Measurements from ENCODE around the gene SMTN.

- TF ChIP-seq MAX (IDR thresholded peaks at IDR 0.05; ENCODE audit: insufficient read depth, insufficient read length) (no peak), POLR2A (IDR thresholded peaks at IDR 0.05; ENCODE audit: low read depth, low read length) (no peak), CTCF (IDR thresholded peaks at IDR 0.05; ENCODE audit: extremely low read depth in 1 of 2, insufficient read depth in 1 of 2, low read depth in 1 of 2, low read length in 2 of 2) (no peak), EZH2 (IDR thresholded peaks at IDR 0.05; ENCODE audit: borderline replicate concordance, low read depth, low read length, severe bottlenecking) (no peak), FOS (IDR thresholded peaks at IDR 0.05; ENCODE audit: borderline replicate concordance, insufficient read depth, low read length) (no peak), POLR2AphosphoS5 (IDR thresholded peaks at IDR 0.05; ENCODE audit: insufficient read depth, low read depth, low read length) (no peak), MYC (IDR thresholded peaks at IDR 0.05; ENCODE audit: low read depth, low read length) (no peak)
Measured at GRCh38 chr22:31068970-31069369, 12.1 kb upstream of the SMTN start.
